Peyer's patch (tissue), 4 donors: ENCODE results near the gene ISOC2. TPM values are rescaled to one million over a fixed set of nuclear protein-coding genes. Genes with fewer than 3 reads are reported as not detected.

ENCODE experiments used
- DNase-seq, 3 donors: peaks; one replicate each; pipeline ENCODE4 v3.0.0-alpha.2; 2017 to 2019
- H3K27ac ChIP-seq, 4 donors: fragments of 200-600 bp; sonication (generic); one replicate each; pipeline ENCODE4 v1.5.1; 2016 to 2019
- H3K27me3 ChIP-seq, 2 donors: fragments of 200-600 bp; sonication (generic); one replicate each; pipeline ENCODE4 v1.5.1; 2019
- H3K36me3 ChIP-seq, 3 donors: fragments of 200-600 bp; sonication (generic); one replicate each; pipeline ENCODE4 v1.5.1; 2016 to 2019
- H3K4me1 ChIP-seq, 4 donors: fragments of 200-600 bp; sonication (generic); one replicate each; pipeline ENCODE4 v1.5.1; 2016 to 2019
- H3K4me3 ChIP-seq, 4 donors: fragments of 200-600 bp; sonication (generic); 1 replicate in 3 of 4; 2 replicates in 1 of 4; pipeline ENCODE4 v1.5.1; 2016 to 2019; ENCODE audit warnings: mild to moderate bottlenecking in 1 of 4
- H3K9me3 ChIP-seq, 4 donors: fragments of 200-600 bp; sonication (generic); one replicate each; pipeline ENCODE4 v1.5.1; 2016 to 2019; ENCODE audit warnings: mild to moderate bottlenecking in 1 of 4
- POLR2A ChIP-seq, 2 donors: fragments of 450-650 bp; IDR thresholded peaks; one replicate each; pipeline ENCODE4 v1.5.1; 2017; ENCODE audit warnings: antibody characterized with exemption in 2 of 2, mild to moderate bottlenecking in 2 of 2, moderate library complexity in 2 of 2
- total RNA-seq, 4 donors: library from RNA; depleted of rRNA; stranded (reverse); fragments of >200 nt; gene quantifications; one replicate each; pipeline ENCODE4 v1.1.0, GENCODE V29; 2016
- TF ChIP-seq, protein P1 (sequence below), 6 experiments: fragments of 450-650 bp in 4 of 6; fragments of 200-600 bp in 2 of 6; sonication (generic) in 1 of 6; IDR thresholded peaks; one replicate each; pipeline ENCODE4 v1.5.1; 2017 to 2019; ENCODE audit warnings: antibody characterized with exemption in 6 of 6, mild to moderate bottlenecking in 3 of 6, moderate library complexity in 1 of 6

Gene ISOC2
- total RNA-seq, 4 donors from 2014 or later = 28.1 to 102 (median 60.0) TPM

DNA sequence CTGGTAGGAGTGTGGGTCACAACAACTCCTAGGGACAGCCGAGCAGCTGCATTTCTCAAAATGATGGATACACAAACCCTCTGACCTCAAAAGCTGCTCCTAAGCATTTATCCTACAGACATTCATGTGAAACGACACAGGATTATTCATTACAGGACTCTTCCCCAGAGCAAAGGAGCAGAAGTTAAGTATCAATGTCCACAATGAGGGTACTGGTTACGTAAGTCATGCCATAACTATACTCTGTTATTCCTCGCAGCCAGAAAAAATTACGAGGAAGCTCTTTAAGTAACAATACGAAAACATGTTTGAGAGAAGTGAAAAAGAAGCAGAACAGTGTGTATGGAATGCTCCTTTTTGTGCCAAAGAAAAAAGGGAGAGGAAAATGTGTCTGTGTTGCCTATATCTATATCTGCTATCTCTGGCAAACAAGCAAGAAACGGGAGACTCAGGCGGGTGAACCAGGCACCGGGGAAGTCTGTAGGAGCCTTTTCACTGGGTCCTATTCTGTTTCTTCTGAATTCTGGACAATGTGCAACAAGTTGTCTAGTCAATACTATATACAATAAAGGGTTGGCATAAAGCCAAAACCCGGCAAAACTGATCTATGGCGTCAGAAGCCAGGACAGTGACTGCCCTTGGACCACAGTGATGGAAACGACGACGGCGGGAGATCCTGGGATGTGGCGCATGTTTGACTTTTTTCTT lies 1.3 kb downstream of the ISOC2 start:
- Histone ChIP-seq H3K36me3 (peaks cover 0 to 16% (median 0%) of the 10 kb centered on the region in 3 donors), H3K9me3 (no peaks in the 10 kb centered on the region), H3K27me3 (no peaks in the 10 kb centered on the region), H3K4me1 (peaks cover 0 to 18% (median 2%) of the 10 kb centered on the region in 4 donors), H3K4me3 (peak overlapping the region in 2 of 4 donors; percentile 79 to 90), H3K27ac (peak overlapping the region; percentile 72 to 94 (median 89))
- TF ChIP-seq, protein P1, sequence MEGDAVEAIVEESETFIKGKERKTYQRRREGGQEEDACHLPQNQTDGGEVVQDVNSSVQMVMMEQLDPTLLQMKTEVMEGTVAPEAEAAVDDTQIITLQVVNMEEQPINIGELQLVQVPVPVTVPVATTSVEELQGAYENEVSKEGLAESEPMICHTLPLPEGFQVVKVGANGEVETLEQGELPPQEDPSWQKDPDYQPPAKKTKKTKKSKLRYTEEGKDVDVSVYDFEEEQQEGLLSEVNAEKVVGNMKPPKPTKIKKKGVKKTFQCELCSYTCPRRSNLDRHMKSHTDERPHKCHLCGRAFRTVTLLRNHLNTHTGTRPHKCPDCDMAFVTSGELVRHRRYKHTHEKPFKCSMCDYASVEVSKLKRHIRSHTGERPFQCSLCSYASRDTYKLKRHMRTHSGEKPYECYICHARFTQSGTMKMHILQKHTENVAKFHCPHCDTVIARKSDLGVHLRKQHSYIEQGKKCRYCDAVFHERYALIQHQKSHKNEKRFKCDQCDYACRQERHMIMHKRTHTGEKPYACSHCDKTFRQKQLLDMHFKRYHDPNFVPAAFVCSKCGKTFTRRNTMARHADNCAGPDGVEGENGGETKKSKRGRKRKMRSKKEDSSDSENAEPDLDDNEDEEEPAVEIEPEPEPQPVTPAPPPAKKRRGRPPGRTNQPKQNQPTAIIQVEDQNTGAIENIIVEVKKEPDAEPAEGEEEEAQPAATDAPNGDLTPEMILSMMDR (IDR thresholded peaks at IDR 0.05) = no peak
- TF ChIP-seq POLR2A (IDR thresholded peaks at IDR 0.05) = no peak
- no peak for DNase-seq

DNA sequence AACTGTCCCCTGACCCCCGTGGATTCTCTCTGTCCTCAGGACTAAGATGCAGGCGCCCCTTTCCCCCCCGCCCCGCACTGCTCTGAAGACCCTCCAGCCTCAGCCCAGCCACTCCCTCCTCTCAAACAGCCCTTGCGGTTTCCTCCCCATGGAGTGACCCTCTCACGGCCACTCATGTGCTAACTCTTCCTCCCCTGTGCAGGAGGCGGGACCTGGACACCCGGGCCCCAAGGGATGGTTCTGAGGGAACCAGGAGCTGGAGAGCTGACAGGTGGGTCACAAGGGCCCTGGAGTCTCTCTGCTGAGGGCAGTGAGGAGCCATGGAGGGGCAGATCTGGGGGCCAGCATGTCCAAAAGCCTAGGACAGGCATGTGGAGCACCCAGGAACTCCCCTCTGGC lies 1.9 kb downstream of the ISOC2 start:
- H3K27ac ChIP-seq = peak overlapping the region in 3 of 4 donors; percentile 5 to 94 (median 93)
- H3K4me3 ChIP-seq = no peak overlapping the region
- H3K27me3 ChIP-seq = no peaks in the 10 kb centered on the region
- H3K36me3 ChIP-seq = peaks cover 0 to 17% (median 0%) of the 10 kb centered on the region in 3 donors
- peaks cover 0 to 18% (median 2%) of the 10 kb centered on the region in 4 donors for H3K4me1 ChIP-seq
- TF ChIP-seq, protein P1 (IDR thresholded peaks at IDR 0.05) = no peak
- TF ChIP-seq POLR2A (IDR thresholded peaks at IDR 0.05) = no peak
- H3K9me3 ChIP-seq = no peaks in the 10 kb centered on the region
- DNase-seq = no peak

DNA sequence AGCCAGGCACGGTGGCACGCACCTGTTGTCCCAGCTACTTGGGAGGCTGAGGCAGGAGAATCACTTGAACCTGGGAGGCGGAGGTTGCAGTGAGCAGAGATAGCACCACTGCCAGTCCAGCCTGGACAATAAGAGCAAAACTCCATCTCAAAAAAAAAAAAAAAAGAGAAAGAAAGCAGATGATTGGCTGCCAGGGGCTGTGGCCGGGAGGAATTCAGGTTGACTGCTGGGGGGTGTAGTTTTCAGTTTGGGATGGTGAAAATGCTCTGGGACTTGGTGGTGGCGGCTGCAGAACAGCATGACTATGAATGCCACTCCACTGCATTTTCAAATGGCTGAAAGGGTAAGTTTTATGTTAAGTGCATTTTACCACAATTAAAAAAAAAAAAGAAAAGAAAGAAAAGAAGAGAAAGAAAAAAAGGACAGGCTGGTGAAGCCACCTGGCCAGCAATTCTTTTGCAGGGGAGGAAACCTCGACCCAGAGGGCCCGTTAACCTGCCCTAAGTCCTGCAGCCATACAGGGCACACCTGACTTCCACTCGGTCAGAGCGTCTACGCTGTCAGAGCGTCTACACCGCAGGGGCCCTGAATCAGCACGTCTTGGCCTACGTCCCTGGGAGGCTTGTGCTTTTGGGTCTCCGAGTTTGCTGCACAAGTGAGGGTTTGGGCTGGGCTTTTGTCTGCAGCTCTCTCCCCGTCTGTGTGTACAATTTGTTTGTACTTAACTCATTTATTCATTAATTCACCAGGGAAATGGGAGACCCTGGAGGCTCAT lies 3.6 kb downstream of the ISOC2 start:
- no peak for DNase-seq
- no peak for TF ChIP-seq POLR2A (IDR thresholded peaks at IDR 0.05)
- TF ChIP-seq, protein P1 (IDR thresholded peaks at IDR 0.05) = no peak
- Histone ChIP-seq H3K27me3 (no peaks in the 10 kb centered on the region), H3K27ac (no peak overlapping the region), H3K4me1 (peaks cover 0 to 23% (median 2%) of the 10 kb centered on the region in 4 donors), H3K4me3 (no peak overlapping the region), H3K9me3 (no peaks in the 10 kb centered on the region), H3K36me3 (peaks cover 0 to 17% (median 0%) of the 10 kb centered on the region in 3 donors)

DNA sequence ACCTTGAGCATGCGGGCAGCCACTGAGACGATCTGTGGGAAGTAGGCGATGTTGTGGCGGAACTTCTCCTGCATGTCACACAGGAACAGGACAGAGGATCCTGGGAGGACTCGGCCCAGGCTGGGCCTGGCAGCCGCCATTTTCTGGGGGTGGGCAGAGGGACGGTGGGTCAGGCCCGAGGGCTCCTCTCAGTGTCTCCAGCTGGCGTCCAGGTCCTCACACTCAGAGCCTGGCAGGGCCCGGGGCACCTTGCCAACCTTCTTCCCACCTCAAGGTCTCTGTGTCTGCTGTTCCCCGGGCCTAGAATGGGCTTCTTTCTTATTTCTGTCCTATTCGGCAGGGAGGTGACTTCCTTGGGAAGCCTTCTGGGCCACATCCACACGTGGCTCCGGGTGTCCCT lies 5.1 kb downstream of the ISOC2 start:
- Histone ChIP-seq H3K4me1 (peaks cover 0 to 38% (median 7%) of the 10 kb centered on the region in 4 donors), H3K27me3 (peaks cover 0 to 14% of the 10 kb centered on the region in 2 donors), H3K36me3 (peaks cover 0 to 17% (median 0%) of the 10 kb centered on the region in 3 donors), H3K9me3 (no peaks in the 10 kb centered on the region), H3K4me3 (no peak overlapping the region), H3K27ac (no peak overlapping the region)
- DNase-seq = no peak
- TF ChIP-seq, protein P1 (IDR thresholded peaks at IDR 0.05) = no peak
- no peak for TF ChIP-seq POLR2A (IDR thresholded peaks at IDR 0.05)

DNA sequence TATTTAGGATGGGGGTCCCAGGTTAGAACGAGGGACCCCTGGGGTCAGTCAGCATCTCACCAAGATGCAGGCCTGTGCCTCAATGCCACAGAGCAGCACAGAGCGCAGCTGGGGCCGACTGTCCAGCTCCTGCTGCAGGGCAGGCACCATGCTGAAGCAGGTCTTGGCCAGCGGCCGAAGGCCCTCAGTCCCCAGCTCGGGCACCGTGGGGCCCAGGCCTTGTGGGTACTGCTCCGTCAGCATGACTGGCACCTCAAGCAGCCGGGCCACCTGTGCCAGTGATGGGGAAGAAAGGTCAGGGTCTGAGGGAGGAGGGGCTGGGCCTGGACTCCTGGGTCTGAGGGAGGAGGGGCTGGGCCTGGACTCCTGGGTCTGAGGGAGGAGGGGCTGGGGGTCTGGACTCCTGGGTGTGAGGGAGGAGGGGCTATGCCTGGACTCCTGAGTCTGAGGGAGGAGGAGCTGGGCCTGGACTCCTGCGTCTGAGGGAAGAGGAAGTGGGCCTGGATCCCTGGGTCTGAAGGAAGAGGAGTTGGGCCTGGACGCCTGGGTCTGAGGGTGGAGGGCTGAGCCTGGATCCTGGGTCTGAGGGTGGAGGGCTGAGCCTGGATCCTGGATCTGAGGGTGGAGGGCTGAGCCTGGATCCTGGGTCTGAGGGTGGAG lies 5.7 kb downstream of the ISOC2 start:
- DNase-seq = no peak
- no peak overlapping the region for H3K4me3 ChIP-seq
- no peak for TF ChIP-seq POLR2A (IDR thresholded peaks at IDR 0.05)
- TF ChIP-seq, protein P1 (IDR thresholded peaks at IDR 0.05) = no peak
- H3K27me3 ChIP-seq = peaks cover 0 to 20% of the 10 kb centered on the region in 2 donors
- H3K4me1 ChIP-seq = peaks cover 0 to 37% (median 9%) of the 10 kb centered on the region in 4 donors
- H3K36me3 ChIP-seq = peaks cover 0 to 17% (median 0%) of the 10 kb centered on the region in 3 donors
- no peaks in the 10 kb centered on the region for H3K9me3 ChIP-seq
- no peak overlapping the region for H3K27ac ChIP-seq
